K562 (cell line): ENCODE results near the gene NOM1. TPM values are rescaled to one million over a fixed set of nuclear protein-coding genes. Genes with fewer than 3 reads are reported as not detected.

ENCODE experiments used
- ATAC-seq: fragments of 200-7000 bp; cut with Tn5 transposase; 3 replicates; pipeline ENCODE4 v1.9.1; 2020; ENCODE audit warnings: moderate library complexity
- BruUV-seq: library from RNA; stranded (reverse); fragments of 400-500 nt; replicated peaks from 2 replicates; lab custom pipeline; 2021; lab: Mats Ljungman, UMichigan
- CTCF ChIA-PET: fragments of 300-600 bp; formaldehyde crosslinking; extraction: SDS; loops from one replicate; lab custom pipeline; 2021; ENCODE audit warnings: low intra/inter-chr PET ratio; lab: Yijun Ruan, JAX
- POLR2A ChIA-PET: fragments of 300-600, 350-650 bp; sonication (Branson Sonifier 250); formaldehyde crosslinking; extraction: SDS; loops from one replicate; lab custom pipeline; 2021; ENCODE audit warnings: antibody characterized with exemption, inconsistent platforms; lab: Yijun Ruan, JAX
- DNase-seq, 4 experiments: peaks; one replicate each; pipeline versions ENCODE4 v3.0.0 to v3.0.0-alpha.2; 2011 to 2018; ENCODE audit warnings: low spot score in 3 of 4, mixed read lengths in 3 of 4; ENCODE audit errors: extremely low read depth in 1 of 4
- FAIRE-seq: peaks from 2 replicates; lab custom pipeline; 2011; peaks lifted over from hg19 to GRCh38; lab: Jason Lieb, UNC
- H2AFZ ChIP-seq: 2 replicates; pipeline ENCODE4 v1.6.0; 2011; ENCODE audit warnings: low read depth, low read length, control low read depth, inconsistent platforms
- H3K27ac ChIP-seq: fragments of 200-600 bp; 3 replicates; pipeline ENCODE4 v1.8.0; 2011; ENCODE audit warnings: low read depth, mild to moderate bottlenecking, control low read depth, inconsistent platforms, low read length, moderate library complexity, mixed read lengths; ENCODE audit errors: extremely low read depth
- H3K27me3 ChIP-seq, 2 experiments: fragments of 300-600 bp in 1 of 2; 2 replicates in 1 of 2; 3 replicates in 1 of 2; pipeline versions ENCODE4 v1.6.0 to v1.8.0; 2011; ENCODE audit warnings: inconsistent platforms in 2 of 2, low read length in 2 of 2, mild to moderate bottlenecking in 1 of 2, mixed read lengths in 1 of 2, moderate library complexity in 1 of 2; ENCODE audit not compliant: control insufficient read depth in 2 of 2, insufficient read depth in 2 of 2
- H3K36me3 ChIP-seq: fragments of 300-600 bp; 3 replicates; pipeline ENCODE4 v1.8.0; 2011; ENCODE audit warnings: mild to moderate bottlenecking, low read length, inconsistent platforms; ENCODE audit not compliant: control insufficient read depth, insufficient read depth
- H3K4me1 ChIP-seq, 2 experiments: fragments of 200-600 bp in 1 of 2; replicated peaks in 1 of 2; 2 replicates in 1 of 2; 3 replicates in 1 of 2; pipeline versions ENCODE4 v1.5.1 to v1.8.0; 2011; ENCODE audit warnings: inconsistent platforms in 2 of 2, low read length in 2 of 2, mild to moderate bottlenecking in 1 of 2, mixed read lengths in 1 of 2, moderate library complexity in 1 of 2; ENCODE audit not compliant: control insufficient read depth in 2 of 2, insufficient read depth in 2 of 2
- H3K4me2 ChIP-seq: 2 replicates; pipeline ENCODE4 v1.6.1; 2011; ENCODE audit warnings: low read length, control low read depth, inconsistent platforms, mixed read lengths; ENCODE audit not compliant: insufficient read depth
- H3K4me3 ChIP-seq: fragments of 200-600 bp; sonication (generic), shearing (Covaris generic); 2 replicates; pipeline ENCODE4 v1.5.1; 2016; ENCODE audit warnings: control low read depth, inconsistent platforms
- H3K79me2 ChIP-seq: fragments of 200-600 bp; 3 replicates; pipeline ENCODE4 v1.8.0; 2011; ENCODE audit warnings: low read length, inconsistent platforms; ENCODE audit not compliant: control insufficient read depth, insufficient read depth
- H3K9ac ChIP-seq, 2 experiments: 2 replicates each; pipeline versions ENCODE4 v1.6.0 to v1.6.1; 2011; ENCODE audit warnings: low read depth in 2 of 2, low read length in 2 of 2, control low read depth in 1 of 2, inconsistent platforms in 1 of 2, mild to moderate bottlenecking in 1 of 2, mixed read lengths in 1 of 2; ENCODE audit not compliant: insufficient read depth in 1 of 2
- H3K9me1 ChIP-seq: one replicate; pipeline ENCODE4 v1.6.0; 2011; ENCODE audit warnings: inconsistent platforms, mild to moderate bottlenecking, low read length, moderate library complexity; ENCODE audit not compliant: control insufficient read depth, insufficient read depth
- H3K9me3 ChIP-seq: replicated peaks from 2 replicates; pipeline ENCODE4 v1.5.1; 2011; ENCODE audit warnings: low read depth, low read length, inconsistent platforms; ENCODE audit not compliant: control insufficient read depth, insufficient read depth
- H4K20me1 ChIP-seq: replicated peaks from 2 replicates; pipeline ENCODE4 v1.6.1; 2011; ENCODE audit warnings: low read length, inconsistent platforms, mixed read lengths; ENCODE audit not compliant: control insufficient read depth, insufficient read depth
- C11orf30 ChIP-seq: fragments of 450-650 bp; IDR thresholded peaks from 2 replicates; pipeline ENCODE4 v1.6.1; 2016; ENCODE audit warnings: low read depth, mild to moderate bottlenecking
- ELF4 ChIP-seq: fragments of 450-650 bp; formaldehyde crosslinking; IDR thresholded peaks from 2 replicates; pipeline ENCODE4 v1.4.0; 2022; ENCODE audit warnings: missing genetic modification characterization
- EZH2 ChIP-seq: IDR thresholded peaks from 2 replicates; pipeline ENCODE4 v1.6.1; 2012; ENCODE audit warnings: low read depth, mild to moderate bottlenecking, inconsistent platforms, low read length, borderline replicate concordance
- HOMEZ ChIP-seq: fragments of 250-450 bp; sonication (Bioruptor Pico); IDR thresholded peaks from 2 replicates; pipeline ENCODE4 v1.4.0; 2020; ENCODE audit warnings: mild to moderate bottlenecking, moderate library complexity
- KDM5B ChIP-seq: fragments of 200-600 bp; sonication (generic); IDR thresholded peaks from 2 replicates; pipeline ENCODE4 v1.6.1; 2012; ENCODE audit warnings: low read depth, mild to moderate bottlenecking, moderate library complexity, low read length, control low read depth, inconsistent platforms; ENCODE audit not compliant: insufficient replicate concordance
- LEF1 ChIP-seq: fragments of 450-650 bp; IDR thresholded peaks from 2 replicates; pipeline ENCODE4 v1.6.1; 2016; ENCODE audit warnings: mild to moderate bottlenecking
- MEIS2 ChIP-seq: fragments of 450-650 bp; IDR thresholded peaks from 2 replicates; pipeline ENCODE4 v1.6.1; 2014; ENCODE audit warnings: mild to moderate bottlenecking; ENCODE audit not compliant: partially characterized antibody
- RNF2 ChIP-seq: sonication (generic); IDR thresholded peaks from 2 replicates; pipeline ENCODE4 v1.6.1; 2016
- TOE1 ChIP-seq, 2 experiments: fragments of 450-650 bp in 1 of 2; sonication (generic) in 1 of 2; formaldehyde crosslinking in 1 of 2; IDR thresholded peaks; 2 replicates each; pipeline versions ENCODE4 v1.7.1 to v1.8.0; 2016 to 2022; ENCODE audit warnings: borderline replicate concordance in 2 of 2, mild to moderate bottlenecking in 2 of 2, antibody characterized with exemption in 1 of 2, inconsistent platforms in 1 of 2, low read depth in 1 of 2, missing genetic modification reagents in 1 of 2, moderate library complexity in 1 of 2
- ZNF140 ChIP-seq: fragments of 250-450 bp; sonication (Bioruptor Pico); IDR thresholded peaks from 2 replicates; pipeline ENCODE4 v1.8.0; 2021; ENCODE audit warnings: moderate library complexity, mild to moderate bottlenecking, inconsistent platforms
- ZNF76 ChIP-seq: fragments of 250-450 bp; sonication (Bioruptor Pico); IDR thresholded peaks from 2 replicates; pipeline ENCODE4 v1.4.0; 2020; ENCODE audit warnings: mild to moderate bottlenecking, moderate library complexity, borderline replicate concordance
- ZNF778 ChIP-seq: fragments of 450-650 bp; formaldehyde crosslinking; IDR thresholded peaks from 2 replicates; pipeline ENCODE4 v1.4.0; 2020; ENCODE audit warnings: mild to moderate bottlenecking, moderate library complexity
- ZZZ3 ChIP-seq: fragments of 450-650 bp; IDR thresholded peaks from 2 replicates; pipeline ENCODE4 v1.6.1; 2016; ENCODE audit warnings: antibody characterized with exemption, mild to moderate bottlenecking, moderate library complexity
- WGBS: fragments of 100-300 bp; shearing (Covaris generic); methylation state at CpG from one replicate; pipeline ENCODE4 v1.1.6; 2016; ENCODE audit warnings: low coverage, mixed read lengths; ENCODE audit not compliant: insufficient coverage; ENCODE audit errors: missing lambda C conversion rate; 5-methylcytosine and 5-hydroxymethylcytosine counted together
- in situ Hi-C: fragments of 300-500 bp; cut with MboI; formaldehyde crosslinking; loops from 4 replicates; pipeline ENCODE4 v1.15.0; 2018; ENCODE audit warnings: inconsistent platforms, mixed read lengths
- intact Hi-C: fragments of 100-400 bp; cut with micrococcal nuclease; formaldehyde crosslinking; loops from 2 replicates; pipeline ENCODE4 v1.14.2; 2022
- polyA plus RNA-seq, 8 experiments: library from polyadenylated mRNA; depleted of rRNA in 4 of 8; stranded (reverse) in 5 of 8; unstranded in 3 of 8; fragments of >200 nt; fragmentation: Nextera tagmentation in 2 of 8; fragmentation: Illumina TruSeq in 1 of 8; extraction: Ambion mirVana in 2 of 8; extraction: Trizol in 1 of 8; gene quantifications; 2 replicates each; pipeline versions ENCODE4 v1.2.1 to v1.2.3, GENCODE V29; 2011 to 2014; ENCODE audit warnings: inconsistent platforms in 1 of 8, missing spikeins in 1 of 8
- total RNA-seq, 7 experiments: library from RNA; depleted of rRNA in 6 of 7; stranded (reverse); fragments of >200 nt in 6 of 7; fragmentation: Illumina TruSeq in 2 of 7; extraction: Trizol in 2 of 7; gene quantifications; 2 replicates each; pipeline versions ENCODE4 v1.2.1 to v1.2.3, GENCODE V29; 2011 to 2021; ENCODE audit warnings: low replicate concordance in 1 of 7

The NOM1 gene
- total and polyA plus RNA-seq, 9 of the 15 experiments (the other 6 are each of a cell fraction or from before 2014, with no cell fraction given), result 6.8 to 47.3 (median 37.4) TPM

DNA sequence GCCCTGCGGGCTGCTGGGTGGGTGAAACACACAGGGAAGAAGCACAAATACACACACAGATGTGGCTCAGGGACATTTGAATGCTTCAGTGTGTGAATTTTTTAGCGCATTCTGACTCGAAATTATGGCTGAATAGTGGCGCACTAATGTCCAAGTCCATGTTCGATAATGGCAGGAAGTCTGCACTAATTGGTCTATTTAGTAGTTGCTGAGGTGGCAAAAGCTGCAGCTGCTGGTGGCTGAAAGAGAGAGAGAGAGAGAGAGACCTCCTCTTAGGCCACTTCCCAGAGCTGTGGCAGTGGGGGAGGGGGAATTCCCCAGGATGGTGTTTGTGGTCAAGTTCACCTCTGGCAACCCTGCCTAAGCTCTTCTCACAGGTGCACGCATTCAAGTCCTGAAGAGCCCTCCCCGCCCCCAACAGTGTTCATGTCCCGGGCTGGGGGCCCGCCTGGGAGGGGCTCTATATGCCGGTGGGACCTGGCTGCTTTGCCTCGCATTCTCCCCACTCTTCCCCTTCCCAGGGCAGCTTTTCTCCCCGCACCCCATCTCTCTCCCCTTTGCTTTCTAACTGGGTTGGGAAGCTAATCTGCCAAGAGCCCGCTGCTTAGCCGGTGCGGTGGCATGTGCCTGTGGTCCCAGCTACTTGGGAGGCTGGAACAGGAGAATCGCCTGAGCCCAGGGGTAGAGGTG, 67.0 kb downstream of the NOM1 start (continued):
- TF ChIP-seq HOMEZ (CRISPR knock-in tag), result no peak
- no peak for TF ChIP-seq ZZZ3
- TF ChIP-seq ZNF140 (CRISPR knock-in tag), result no peak
- no peak for TF ChIP-seq ZNF76
- no peak for TF ChIP-seq LEF1
- TF ChIP-seq ZNF778 (CRISPR knock-in tag), result no peak
- peak; percentile 75 for TF ChIP-seq C11orf30

DNA sequence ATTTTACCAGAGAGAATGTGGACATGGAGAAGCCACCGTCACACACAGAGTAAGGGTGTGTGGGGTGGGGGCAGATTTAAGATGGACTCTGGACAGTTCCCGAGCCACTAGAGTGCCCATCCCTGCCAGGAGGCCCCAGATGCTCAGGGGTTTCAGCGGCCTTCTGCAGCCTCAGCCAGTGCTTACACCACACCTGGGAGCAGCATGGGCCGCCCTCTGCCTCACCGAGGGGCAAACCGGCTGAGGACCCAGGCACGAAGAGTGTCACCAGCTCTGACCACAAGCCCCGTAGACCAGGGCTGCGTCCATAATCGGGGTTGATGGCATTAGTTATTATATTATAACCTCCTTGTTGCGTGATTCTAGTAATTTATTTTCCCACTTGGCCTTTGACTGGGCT, 67.6 kb downstream of the NOM1 start:
- H3K9me3 ChIP-seq, result no peaks in the 10 kb centered on the region
- ChIA-PET CTCF (interaction anchor here (0.6 kb wide), 1 partner anchor 277 kb away, joined by 3 read pairs; no protein-coding TSS in a partner anchor), POLR2A (interaction anchor here (0.6 kb wide), 2 partner anchors 35 to 331 kb away, joined by 3 read pairs; no protein-coding TSS in a partner anchor)
- H3K9ac ChIP-seq, result no peak overlapping the region
- BruUV-seq, result no TSS peak
- H3K79me2 ChIP-seq, result no peaks in the 10 kb centered on the region
- TF ChIP-seq ELF4 (CRISPR knock-in tag) (no peak), EZH2 (peak; percentile 74; the same call in 1 of the 2 replicates), TOE1 (IDR thresholded peaks at IDR 0.05; ENCODE audit: borderline replicate concordance) (no peak), TOE1 (CRISPR knock-in tag; IDR thresholded peaks at IDR 0.05; ENCODE audit: borderline replicate concordance, low read depth) (no peak), KDM5B (no peak), MEIS2 (no peak), RNF2 (no peak)
- H3K27ac ChIP-seq, result no peak overlapping the region
- WGBS, result 14% methylated on average over 11 of the region's 11 CpGs
- FAIRE-seq (no peak), ATAC-seq (no peak), DNase-seq (no peak)
- H3K4me3 ChIP-seq, result no peak overlapping the region
- no peak overlapping the region for H2AFZ ChIP-seq
- peaks cover 65 to 97% of the 10 kb centered on the region in 2 experiments for H3K27me3 ChIP-seq
- H3K4me2 ChIP-seq, result no peak overlapping the region
- intact Hi-C loops, result no loop called here
- H3K9me1 ChIP-seq, result no peaks in the 10 kb centered on the region
- no peaks in the 10 kb centered on the region for H4K20me1 ChIP-seq
- in situ Hi-C loops, result no loop called here
- H3K4me1 ChIP-seq, result peaks cover 0 to 33% of the 10 kb centered on the region in 2 experiments; a peak in 2 of 5 replicates
- H3K36me3 ChIP-seq, result no peaks in the 10 kb centered on the region
